Measurements from ENCODE around the gene GUK1. TPM values are rescaled to one million over a fixed set of nuclear protein-coding genes. Genes with fewer than 3 reads are reported as not detected.

Gene GUK1
- total and polyA plus RNA-seq, 2 of the 8 experiments (the other 6 are each of a cell fraction or from before 2014, with no cell fraction given), result 68.5 to 183 TPM

GRCh38 chr1:228118040-228118439, 22.0 kb upstream of the GUK1 start:
- Histone ChIP-seq H2AK5ac (ENCODE audit: low read depth, low read length) (no peak overlapping the region), H3K27me3 (replicated peaks in 1 of 4; ENCODE audit: control insufficient read depth in 3 of 4, extremely low read depth in 1 of 4, insufficient read depth in 3 of 4, low read length in 3 of 4) (no peaks in the 10 kb centered on the region; a peak in 2 of 7 replicates), H4K20me1 (replicated peaks in 1 of 2; ENCODE audit: control insufficient read depth in 1 of 2, insufficient read depth in 2 of 2, low read length in 2 of 2) (no peaks in the 10 kb centered on the region), H4K5ac (ENCODE audit: insufficient read length, low read depth, low read length) (no peak overlapping the region), H3K23me2 (ENCODE audit: low read depth, low read length) (no peaks in the 10 kb centered on the region), H3K23ac (ENCODE audit: insufficient read length) (no peak overlapping the region), H3K4me2 (ENCODE audit: insufficient read depth in 1 of 2, low read depth in 2 of 2, low read length in 2 of 2) (no peak overlapping the region), H2BK5ac (ENCODE audit: low read depth, low read length) (no peak overlapping the region), H3K36me3 (ENCODE audit: control insufficient read depth in 2 of 4, insufficient read depth in 4 of 4, low read length in 3 of 4) (no peaks in the 10 kb centered on the region), H2BK12ac (ENCODE audit: low read depth, low read length) (no peak overlapping the region), H3K9me3 (ENCODE audit: insufficient read depth in 2 of 2, low read depth in 1 of 2, low read length in 1 of 2) (peaks cover 19 to 20% of the 10 kb centered on the region in 2 experiments), H2BK15ac (ENCODE audit: low read length) (no peak overlapping the region), H3K79me2 (ENCODE audit: control insufficient read depth in 1 of 2, insufficient read depth in 2 of 2, low read length in 2 of 2) (no peaks in the 10 kb centered on the region), H2BK120ac (replicated peaks; ENCODE audit: low read depth, low read length) (no peak overlapping the region), H3K4me3 (ENCODE audit: extremely low read depth in 1 of 4, insufficient read depth in 2 of 4, low read depth in 3 of 4, low read length in 4 of 4) (no peak overlapping the region), H2BK20ac (ENCODE audit: low read length) (no peak overlapping the region), H3K18ac (ENCODE audit: extremely low read depth, low read length) (no peak overlapping the region), H4K91ac (replicated peaks; ENCODE audit: insufficient read length, low read length) (no peak overlapping the region), H4K8ac (ENCODE audit: extremely low read depth, insufficient read depth, low read length) (no peak overlapping the region), H3K56ac (replicated peaks; ENCODE audit: insufficient read length, low read depth, low read length) (no peak overlapping the region), H2AFZ (ENCODE audit: low read length) (no peak overlapping the region), H3K14ac (ENCODE audit: insufficient read length) (no peak overlapping the region), H3K79me1 (ENCODE audit: low read depth, low read length) (no peaks in the 10 kb centered on the region), H3K4ac (replicated peaks; ENCODE audit: insufficient read length, low read depth, low read length) (no peak overlapping the region), H3K4me1 (replicated peaks in 1 of 4; ENCODE audit: control insufficient read depth in 3 of 4, insufficient read depth in 4 of 4, low read length in 3 of 4) (no peaks in the 10 kb centered on the region), H3K9ac (replicated peaks in 1 of 4; ENCODE audit: extremely low read depth in 1 of 4, low read depth in 3 of 4, low read length in 3 of 4) (no peak overlapping the region), H3K27ac (ENCODE audit: low read depth, low read length) (no peak overlapping the region)
- ChIA-PET POLR2A (ENCODE audit: partially characterized antibody) (no interaction called here), CTCF (ENCODE audit: partially characterized antibody) (interaction anchor here (1.5 to 2.4 kb wide), 2 partner anchors 12 to 397 kb away, joined by 4 to 10 read pairs; no protein-coding TSS in a partner anchor)
- no peak for FAIRE-seq
- WGBS, 2 experiments (ENCODE audit: extremely low coverage in 1 of 2, insufficient coverage in 1 of 2, insufficient read length in 1 of 2, insufficient replicate concordance in 2 of 2, low coverage in 1 of 2, low lambda C conversion rate in 2 of 2, missing lambda C conversion rate in 1 of 2), result 69 to 86% methylated on average over 1 to 2 of the region's 2 CpGs
- no peak for DNase-seq (ENCODE audit: low read depth in 1 of 2, low spot score in 2 of 2)
- TF ChIP-seq TBP (IDR thresholded peaks at IDR 0.05; ENCODE audit: low read depth, low read length) (no peak), SIX5 (IDR thresholded peaks at IDR 0.05; ENCODE audit: low read depth, low read length) (no peak), EP300 (IDR thresholded peaks at IDR 0.05; ENCODE audit: borderline replicate concordance in 1 of 2, low read depth in 2 of 2, low read length in 2 of 2) (no peak), KDM4A (IDR thresholded peaks at IDR 0.05; ENCODE audit: low read depth, low read length, severe bottlenecking) (no peak), BACH1 (IDR thresholded peaks at IDR 0.05; ENCODE audit: low read length) (no peak), USF2 (IDR thresholded peaks at IDR 0.05; ENCODE audit: low read length) (no peak), SIN3A (conservative IDR thresholded peaks at IDR 0.05 in 1 of 2, IDR thresholded peaks at IDR 0.05 in 1 of 2; ENCODE audit: low read depth in 1 of 2, low read length in 2 of 2) (no peak), HDAC6 (IDR thresholded peaks at IDR 0.05; ENCODE audit: low read depth, low read length) (no peak), FOSL1 (IDR thresholded peaks at IDR 0.05; ENCODE audit: insufficient read depth, low read depth, low read length) (no peak)
